Psoas muscle (tissue), 8 donors: Measurements from ENCODE around the gene ASIC4. TPM values are rescaled to one million over a fixed set of nuclear protein-coding genes. Genes with fewer than 3 reads are reported as not detected.
A peak's percentile ranks its signal among the peaks of the same experiment; 100 is the strongest.

Experiments used
- ATAC-seq, 4 donors: fragments of 200-7000 bp; cut with Tn5 transposase; one replicate each; pipeline ENCODE4 v1.9.1; 2020; ENCODE audit warnings: moderate library complexity in 3 of 4, mild to moderate bottlenecking in 2 of 4
- DNase-seq, 2 donors: peaks; one replicate each; pipeline ENCODE4 v3.0.0-alpha.2; 2020
- H3K27ac ChIP-seq: fragments of 200-600 bp; one replicate; pipeline ENCODE4 v1.8.0; 2022
- H3K27me3 ChIP-seq, 3 donors: fragments of 200-600 bp in 1 of 3; one replicate each; pipeline versions ENCODE4 v1.6.1 to v1.8.0; 2013 to 2022; ENCODE audit warnings: low read length in 2 of 3, mild to moderate bottlenecking in 2 of 3, moderate library complexity in 1 of 3; ENCODE audit not compliant: insufficient read depth in 3 of 3
- H3K36me3 ChIP-seq, 2 donors: fragments of 200-600 bp in 1 of 2; one replicate each; pipeline versions ENCODE4 v1.6.1 to v1.8.0; 2013 to 2022; ENCODE audit warnings: low read depth in 1 of 2, mild to moderate bottlenecking in 1 of 2, moderate library complexity in 1 of 2; ENCODE audit not compliant: insufficient read depth in 1 of 2
- H3K4me1 ChIP-seq: fragments of 200-600 bp; one replicate; pipeline ENCODE4 v1.8.0; 2022
- H3K4me3 ChIP-seq: fragments of 200-600 bp; one replicate; pipeline ENCODE4 v1.8.0; 2022; ENCODE audit warnings: mild to moderate bottlenecking
- H3K9me3 ChIP-seq: fragments of 200-600 bp; one replicate; pipeline ENCODE4 v1.8.0; 2022
- WGBS, 3 donors: extraction: QIAGEN DNeasy Blood & Tissue Kit; methylation state at CpG; one replicate each; pipeline versions ENCODE4 v1.1.6 to v1.1.7; 2013; 5-methylcytosine and 5-hydroxymethylcytosine counted together
- intact Hi-C, 2 donors: fragments of 100-400 bp; cut with DNase I; formaldehyde crosslinking; loops; one replicate each; pipeline versions ENCODE4 v1.11.0 to v1.14.2; 2022
- polyA plus RNA-seq, 3 donors: library from polyadenylated mRNA; stranded (reverse); fragments of 200-250 nt; gene quantifications; one replicate each; pipeline ENCODE4 v1.2.3, GENCODE V29; 2013
- total RNA-seq, 4 donors: library from RNA; stranded (reverse); fragmentation: NEBNext Ultra II Directional in 2 of 4; extraction: Animal tissue kit (Norgen Biotek cat#: 25700) in 2 of 4; gene quantifications; one replicate each; pipeline versions ENCODE4 v1.2.1 to v1.2.4, GENCODE V29; 2021 to 2023
- TF ChIP-seq, protein P1 (sequence below): fragments of 200-600 bp; IDR thresholded peaks from one replicate; pipeline ENCODE4 v1.8.0; 2022; ENCODE audit warnings: antibody characterized with exemption
- donor health status: healthy with polysubstance abuse.
- donor health status: DM: no; HTN: no; CAD: no; lungs with moderate emphysema.
- donor health status: Bipolar disorder and iron deficiency.
- donor health status: healthy.
- donor health status: DM: yes; HTN: yes; CAD: no.
- donor health status: DM: no; HTN: no; CAD: no.
- donor health status: DM: no; HTN: no; CAD: no.
- donor health status: DM: yes; HTN: yes; CAD: no.

Gene ASIC4
- total and polyA plus RNA-seq, 7 donors, result 0.03 to 0.34 (median 0.26) TPM; not detected in 3

DNA sequence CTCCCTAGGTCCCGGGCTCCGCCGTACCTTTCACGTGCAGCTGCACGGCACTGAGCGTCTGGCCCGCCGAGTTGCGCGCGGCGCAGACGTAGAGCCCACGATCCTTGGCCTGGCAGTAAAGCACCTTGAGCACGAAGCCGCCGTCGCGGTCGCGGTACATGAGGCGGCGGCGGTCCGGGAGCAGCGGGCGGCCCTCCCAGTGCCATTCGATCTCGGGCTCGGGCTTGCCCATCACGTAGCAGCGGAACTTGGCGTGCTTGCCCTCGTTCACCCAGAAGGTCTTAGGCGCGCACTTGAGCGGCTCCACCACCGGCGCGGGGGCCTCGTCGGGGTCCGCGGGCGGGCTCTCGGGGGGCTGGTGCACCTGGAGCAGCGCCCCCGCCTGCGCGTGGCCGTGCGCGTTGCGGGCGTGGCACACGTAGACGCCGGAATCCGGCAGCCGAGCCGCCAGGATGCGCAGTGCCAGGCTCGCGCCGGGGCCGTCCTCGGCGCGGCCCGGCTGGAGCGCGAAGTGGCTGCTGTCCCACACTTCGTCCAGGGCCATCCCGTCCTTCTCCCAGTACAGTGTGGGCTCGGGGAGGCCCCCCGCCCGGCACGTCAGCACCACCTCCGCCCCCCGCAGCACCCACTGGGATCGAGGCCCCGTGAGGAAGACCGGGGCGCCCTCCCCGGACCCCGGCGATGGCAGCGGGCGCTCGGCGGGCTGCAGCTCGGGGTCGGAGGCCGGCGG lies 56.1 kb downstream of the ASIC4 start:
- H3K4me1 ChIP-seq, result peaks cover 9% of the 10 kb centered on the region
- intact Hi-C loops, result no loop called here
- peak; percentile 51 to 81 for DNase-seq
- TF ChIP-seq, protein P1, sequence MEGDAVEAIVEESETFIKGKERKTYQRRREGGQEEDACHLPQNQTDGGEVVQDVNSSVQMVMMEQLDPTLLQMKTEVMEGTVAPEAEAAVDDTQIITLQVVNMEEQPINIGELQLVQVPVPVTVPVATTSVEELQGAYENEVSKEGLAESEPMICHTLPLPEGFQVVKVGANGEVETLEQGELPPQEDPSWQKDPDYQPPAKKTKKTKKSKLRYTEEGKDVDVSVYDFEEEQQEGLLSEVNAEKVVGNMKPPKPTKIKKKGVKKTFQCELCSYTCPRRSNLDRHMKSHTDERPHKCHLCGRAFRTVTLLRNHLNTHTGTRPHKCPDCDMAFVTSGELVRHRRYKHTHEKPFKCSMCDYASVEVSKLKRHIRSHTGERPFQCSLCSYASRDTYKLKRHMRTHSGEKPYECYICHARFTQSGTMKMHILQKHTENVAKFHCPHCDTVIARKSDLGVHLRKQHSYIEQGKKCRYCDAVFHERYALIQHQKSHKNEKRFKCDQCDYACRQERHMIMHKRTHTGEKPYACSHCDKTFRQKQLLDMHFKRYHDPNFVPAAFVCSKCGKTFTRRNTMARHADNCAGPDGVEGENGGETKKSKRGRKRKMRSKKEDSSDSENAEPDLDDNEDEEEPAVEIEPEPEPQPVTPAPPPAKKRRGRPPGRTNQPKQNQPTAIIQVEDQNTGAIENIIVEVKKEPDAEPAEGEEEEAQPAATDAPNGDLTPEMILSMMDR, result no peak
- H3K36me3 ChIP-seq, result peaks cover 0 to 32% of the 10 kb centered on the region in 2 donors
- peak; percentile 48 to 60 (median 56) for ATAC-seq
- H3K9me3 ChIP-seq, result no peaks in the 10 kb centered on the region
- peak overlapping the region; percentile 81 for H3K4me3 ChIP-seq
- WGBS, 3 donors, result 8 to 12% (median 9%) methylated on average over 76 to 95 of the region's 95 CpGs
- H3K27ac ChIP-seq, result peak overlapping the region; percentile 93
- H3K27me3 ChIP-seq, result no peaks in the 10 kb centered on the region

DNA sequence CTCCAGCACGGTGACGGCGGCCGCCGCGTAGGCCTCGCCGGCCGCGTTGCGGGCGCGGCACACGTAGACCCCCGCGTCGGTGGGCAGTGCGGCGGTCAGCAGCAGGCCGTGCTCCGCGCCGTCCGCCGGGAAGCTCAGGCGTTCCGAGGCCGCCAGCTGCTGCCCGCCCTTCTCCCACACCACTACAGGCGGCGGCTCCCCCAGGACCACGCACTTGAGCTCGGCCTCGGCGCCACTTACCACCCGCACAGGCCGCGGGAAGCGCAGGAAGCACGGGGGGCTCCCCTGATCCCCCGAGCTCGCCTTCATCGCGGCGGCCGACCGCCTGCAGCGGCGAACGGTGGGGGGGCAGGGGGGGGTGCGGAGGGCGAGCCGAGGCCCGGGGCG lies 56.6 kb downstream of the ASIC4 start:
- WGBS, 3 donors, result 1% methylated on average over 25 to 55 of the region's 55 CpGs; no CpG with 5 or more reads in 1 of the 3 donors
- no peaks in the 10 kb centered on the region for H3K27me3 ChIP-seq
- H3K4me3 ChIP-seq, result peak overlapping the region; percentile 81
- peak overlapping the region; percentile 93 for H3K27ac ChIP-seq
- H3K4me1 ChIP-seq, result peaks cover 9% of the 10 kb centered on the region
- ATAC-seq (peak; percentile 9 to 21 (median 18)), DNase-seq (no peak)
- no peaks in the 10 kb centered on the region for H3K9me3 ChIP-seq
- peaks cover 0 to 26% of the 10 kb centered on the region in 2 donors for H3K36me3 ChIP-seq
- TF ChIP-seq, protein P1, result no peak
- intact Hi-C loops, result no loop called here

DNA sequence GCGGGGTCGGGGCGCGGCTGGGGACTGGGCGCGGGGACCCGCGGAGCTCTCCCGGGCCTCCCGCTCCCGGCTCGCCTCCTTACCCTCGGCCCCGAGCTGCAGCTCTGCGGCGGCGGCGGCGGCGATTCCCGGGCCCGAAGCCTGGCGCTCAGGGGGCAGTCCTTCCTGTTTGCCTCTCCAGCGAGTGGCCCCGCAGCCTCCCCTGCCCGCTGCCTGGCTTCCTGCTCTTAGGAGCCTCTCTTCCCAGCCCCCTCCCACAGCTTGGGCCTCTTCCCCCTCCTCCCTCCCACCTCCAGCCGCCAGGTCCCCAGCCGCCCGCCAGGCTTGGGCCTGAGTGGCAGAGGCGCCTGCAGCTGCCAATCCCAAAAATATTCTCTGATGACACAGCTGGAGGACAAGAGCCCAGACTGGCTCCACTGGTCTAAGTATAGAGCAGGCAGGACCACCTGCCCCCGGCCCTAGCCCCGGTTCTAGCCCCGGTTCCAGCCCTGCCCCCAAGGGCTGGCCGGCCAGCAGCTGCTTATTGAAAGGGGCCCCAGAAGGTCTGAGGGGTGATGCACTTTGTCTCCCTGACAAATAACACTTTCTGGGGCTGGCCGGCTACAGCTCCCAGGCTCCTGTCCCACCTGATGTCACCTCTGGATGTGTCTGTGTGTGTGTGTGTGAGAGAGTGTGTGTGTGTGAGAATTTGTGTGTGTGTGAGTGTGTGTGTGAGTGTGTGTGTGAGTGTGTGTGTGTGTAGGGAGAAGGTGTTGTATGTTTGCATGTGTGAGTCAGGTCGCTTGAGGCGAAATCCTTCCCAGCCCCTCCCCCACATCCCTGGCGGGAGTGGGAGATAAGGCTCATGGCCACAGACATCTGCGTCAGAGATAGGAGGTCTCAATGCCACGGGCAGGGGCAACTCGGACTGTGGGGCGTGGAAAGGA lies 57.3 kb downstream of the ASIC4 start, which contains the start of gene OBSL1:
Gene OBSL1, minus strand, starts transcription at position 229 of the 926 bp plus-strand sequence. CDS start 307 bp downstream, outside the sequence.
- intact Hi-C loops, result no loop called here
- ATAC-seq, result peak; percentile 86 to 91 (median 90)
- peak; percentile 78 to 92 for DNase-seq
- WGBS, 3 donors, result 7 to 11% (median 7%) methylated on average over 28 to 42 of the region's 42 CpGs
- TF ChIP-seq, protein P1, result no peak
- Histone ChIP-seq H3K36me3 (peaks cover 0 to 20% of the 10 kb centered on the region in 2 donors), H3K4me1 (peaks cover 9% of the 10 kb centered on the region), H3K4me3 (peak within 1 kb of the TSS; percentile 81), H3K27ac (peak within 1 kb of the TSS; percentile 93), H3K9me3 (no peaks in the 10 kb centered on the region), H3K27me3 (no peaks in the 10 kb centered on the region)

DNA sequence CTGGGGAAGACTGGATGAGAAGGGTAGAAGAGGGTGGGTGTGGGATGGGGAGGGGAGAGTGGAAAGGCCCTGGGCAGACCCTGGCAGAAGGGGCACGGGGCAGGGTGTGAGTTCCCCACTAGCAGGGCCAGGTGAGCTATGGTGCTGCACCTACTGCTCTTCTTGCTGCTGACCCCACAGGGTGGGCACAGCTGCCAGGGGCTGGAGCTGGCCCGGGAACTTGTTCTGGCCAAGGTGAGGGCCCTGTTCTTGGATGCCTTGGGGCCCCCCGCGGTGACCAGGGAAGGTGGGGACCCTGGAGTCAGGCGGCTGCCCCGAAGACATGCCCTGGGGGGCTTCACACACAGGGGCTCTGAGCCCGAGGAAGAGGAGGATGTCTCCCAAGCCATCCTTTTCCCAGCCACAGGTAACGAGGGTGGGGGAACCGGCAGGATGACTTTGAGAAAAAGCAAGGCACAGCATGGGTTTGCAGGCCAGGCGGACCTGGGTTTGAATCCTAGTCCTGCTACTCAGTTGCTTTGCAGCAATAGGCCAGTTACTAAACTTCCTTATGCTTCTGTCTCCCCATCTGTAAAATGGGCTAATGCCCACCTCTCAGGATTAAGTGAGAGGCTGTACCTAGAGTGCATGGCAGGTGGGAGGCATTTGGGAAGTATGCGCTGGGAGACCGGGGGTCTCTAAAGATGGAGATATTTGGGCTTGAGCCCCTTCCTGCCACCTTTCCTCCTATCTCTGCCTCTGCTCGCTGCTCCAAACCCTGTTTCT lies 58.1 kb downstream of the ASIC4 start, which contains the start of gene INHA:
Gene INHA, plus strand, starts transcription at position 74 of the 765 bp plus-strand sequence. Its CDS starts 65 bp downstream, at position 139.
- Histone ChIP-seq H3K4me1 (peaks cover 9% of the 10 kb centered on the region), H3K27me3 (no peaks in the 10 kb centered on the region), H3K27ac (peak within 1 kb of the TSS; percentile 93), H3K36me3 (peaks cover 0 to 11% of the 10 kb centered on the region in 2 donors), H3K9me3 (no peaks in the 10 kb centered on the region), H3K4me3 (peak within 1 kb of the TSS; percentile 81)
- WGBS, 3 donors, result 81 to 89% (median 86%) methylated on average over 13 of the region's 13 CpGs
- ATAC-seq (peak in 1 of 4 donors; percentile 1), DNase-seq (no peak)
- intact Hi-C loops, result no loop called here
- TF ChIP-seq, protein P1, result no peak
